Stimulated activated CD8-positive, alpha-beta memory T cell treated with anti-CD3 and anti-CD28 coated beads, Interleukin-15, amount 100 ng/mL, for 1 hour (primary cell): Measurements from ENCODE around the gene THRA.

Experiments used
- DNase-seq: peaks from one replicate; pipeline ENCODE4 v3.0.0-alpha.2; 2020; ENCODE audit warnings: low read depth

The THRA gene

DNA sequence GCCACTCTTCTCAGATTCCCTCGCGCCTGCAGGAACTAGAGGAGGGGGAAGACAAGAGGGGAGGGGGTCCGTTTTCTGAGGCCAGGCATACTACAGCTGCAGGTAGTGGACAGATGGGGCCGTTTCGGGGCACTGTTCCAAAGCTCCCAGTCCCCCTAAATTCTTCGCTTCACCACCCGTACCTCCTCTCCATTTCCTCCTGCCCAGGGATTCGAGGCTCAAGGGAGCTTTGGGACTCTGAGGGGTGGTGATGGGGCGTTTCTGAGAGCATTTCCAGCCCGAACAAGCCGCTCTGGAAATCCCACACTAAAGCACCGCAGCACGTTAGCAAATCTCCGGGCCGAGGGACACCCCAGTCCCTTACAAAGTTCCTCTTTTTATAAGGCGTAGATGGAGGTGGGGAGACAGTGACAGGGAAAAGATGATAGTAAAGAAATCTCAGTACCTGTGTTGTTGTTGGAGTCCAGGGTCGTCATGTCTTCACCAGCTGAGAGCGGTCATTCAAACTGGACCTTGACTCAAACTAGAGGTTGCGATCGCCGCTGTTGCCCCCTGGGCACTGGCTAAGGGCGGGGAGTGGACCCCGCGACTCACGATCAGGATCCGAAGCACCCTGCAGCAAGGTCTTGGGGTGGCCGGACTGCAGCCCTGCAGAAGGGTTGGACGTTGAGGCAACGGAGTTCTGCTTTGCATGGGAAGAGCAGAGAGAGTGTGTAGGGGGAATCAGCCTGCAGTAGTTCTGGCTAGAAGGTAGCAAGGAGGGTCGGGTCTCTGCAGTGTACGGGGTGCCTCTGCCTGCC lies 37.1 kb downstream of the THRA start:
- DNase-seq, result no peak

DNA sequence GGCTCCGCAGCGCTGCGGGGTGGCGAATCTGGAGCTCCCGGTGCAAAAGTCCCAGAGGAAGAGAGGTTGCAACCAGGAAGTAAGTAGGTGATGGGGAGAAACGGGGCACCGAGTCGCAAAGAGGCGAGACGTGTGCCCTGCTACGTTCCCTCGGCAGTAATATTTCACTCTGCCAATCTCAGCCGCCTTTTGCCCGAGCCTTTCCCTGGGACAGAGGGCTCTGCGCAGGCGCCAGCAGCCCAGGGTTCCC lies 37.6 kb downstream of the THRA start, which contains the start of gene NR1D1:
TSS of gene NR1D1 (minus strand) at position 171 of the 250 bp plus-strand sequence. CDS start 495 bp downstream, outside the sequence.
- no peak for DNase-seq

DNA sequence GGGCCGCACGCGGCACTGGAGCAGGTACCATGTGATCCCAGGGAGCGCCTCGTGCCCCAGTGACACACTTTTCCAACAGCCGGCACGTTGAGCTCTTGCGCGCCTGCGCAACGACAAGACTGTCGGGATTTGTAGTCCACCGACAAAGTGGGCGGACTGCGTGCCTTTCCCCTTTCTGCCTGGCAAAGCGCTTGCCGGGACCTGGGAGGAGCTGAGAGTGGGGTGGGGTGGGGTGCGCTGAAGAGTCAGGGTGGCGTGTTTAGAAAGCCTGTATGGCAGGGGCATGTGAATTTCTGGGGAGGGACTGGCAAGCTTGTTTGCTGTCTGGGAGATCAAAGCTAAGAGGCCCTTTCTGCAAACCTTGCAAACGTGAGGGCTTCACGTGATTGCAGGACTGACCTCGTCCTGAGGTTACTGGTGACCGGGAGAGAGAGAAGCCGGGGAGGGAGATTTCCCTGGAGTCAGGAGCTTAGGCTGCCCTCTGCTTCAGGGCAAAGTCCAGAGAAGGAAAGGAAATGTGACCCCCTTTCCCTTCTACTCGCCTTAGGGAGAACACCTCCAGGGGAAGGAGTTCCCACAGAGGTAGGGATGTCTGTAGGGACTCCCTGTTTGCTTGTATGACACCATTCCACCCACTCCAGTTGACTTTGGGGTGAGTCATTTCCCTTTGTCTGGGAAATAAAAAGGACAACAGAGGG lies 38.1 kb downstream of the THRA start:
- peak; percentile 71 for DNase-seq

DNA sequence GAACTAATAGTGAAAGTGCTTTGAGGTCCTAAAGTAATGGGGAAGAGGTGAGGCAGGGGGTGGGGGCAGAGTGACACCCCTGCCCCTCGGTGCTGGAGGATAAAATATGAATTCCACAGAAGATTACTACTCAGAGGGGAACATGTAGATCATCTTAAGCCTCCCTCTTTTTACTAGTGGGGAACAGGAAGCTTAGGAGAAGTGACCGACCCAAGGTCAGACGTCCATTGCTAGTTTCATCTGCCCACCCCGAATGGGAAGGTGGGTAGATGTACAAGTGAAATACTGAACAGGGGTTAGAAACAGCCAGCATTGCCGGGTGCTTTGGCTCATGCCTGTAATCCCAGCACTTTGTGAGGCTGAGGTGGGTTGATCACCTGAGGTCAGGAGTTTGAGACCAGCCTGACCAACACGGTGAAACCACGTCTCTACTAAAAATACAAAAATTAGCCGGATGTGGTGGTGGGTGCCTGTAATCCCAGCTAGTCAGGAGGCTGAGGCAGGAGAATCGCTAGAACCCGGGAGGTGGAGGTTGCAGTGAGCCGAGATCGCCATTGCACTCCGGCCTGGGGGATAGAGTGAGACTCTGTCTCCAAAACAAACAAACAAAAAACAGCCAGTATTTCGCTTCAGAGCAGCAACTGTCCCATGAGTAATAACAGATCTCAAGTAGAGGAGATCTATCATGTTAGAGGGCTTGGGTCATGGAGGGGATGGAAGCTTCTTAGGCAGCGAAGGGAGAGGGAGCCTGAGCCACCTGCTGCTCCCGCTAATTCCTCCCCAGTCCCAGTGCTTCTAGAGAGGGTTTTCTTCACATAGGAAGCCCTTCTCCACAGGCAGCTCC lies 38.8 kb downstream of the THRA start:
- no peak for DNase-seq

DNA sequence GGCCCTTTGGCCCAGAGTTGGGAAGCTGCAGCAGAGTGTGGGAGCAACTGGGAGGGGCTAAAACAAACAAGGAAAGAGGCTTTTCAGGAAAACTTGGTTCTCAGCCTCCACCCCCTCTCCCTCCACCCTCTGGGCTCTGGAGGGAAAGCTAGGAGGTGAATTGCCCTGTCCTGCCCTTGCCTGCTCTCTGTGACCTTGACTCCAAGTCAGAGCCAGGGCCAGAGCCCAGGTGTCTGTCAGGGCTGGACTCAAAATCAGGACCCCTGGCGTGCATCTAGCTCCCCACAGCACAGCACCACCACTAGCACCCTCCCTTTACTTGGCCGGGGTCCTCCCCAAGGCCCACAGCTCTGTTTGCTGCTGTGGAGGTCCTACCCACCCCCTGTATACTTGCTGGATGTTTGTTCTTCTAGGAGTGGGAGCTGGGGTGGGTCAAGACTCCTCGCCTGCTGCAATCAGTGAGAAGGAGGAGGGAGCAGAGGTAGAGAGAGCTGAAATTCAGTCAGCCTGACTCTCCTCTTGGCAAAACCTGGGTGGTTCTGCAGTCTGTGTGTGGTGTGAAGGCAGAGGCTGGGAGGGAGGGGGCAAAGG lies 40.4 kb downstream of the THRA start:
- DNase-seq, result no peak

DNA sequence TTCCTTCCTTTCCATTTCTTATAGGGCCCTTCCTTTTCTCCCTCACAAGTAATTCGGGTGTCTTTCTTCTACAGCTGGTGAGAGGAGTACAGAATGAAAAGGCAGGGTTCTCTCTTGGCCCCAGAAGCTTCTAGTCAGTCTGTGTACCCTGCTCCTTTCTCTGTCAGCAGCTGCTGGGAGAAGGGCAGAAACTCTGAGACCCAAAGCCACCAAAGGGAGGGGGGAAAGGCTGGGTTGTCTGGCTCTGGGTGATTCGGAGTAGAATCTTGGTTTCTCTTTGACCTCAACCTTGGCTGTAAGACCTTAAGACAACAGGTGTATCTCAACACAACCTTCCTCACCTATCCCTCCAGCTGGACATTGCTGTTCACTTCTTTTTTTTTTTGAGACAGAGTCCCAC lies 40.9 kb downstream of the THRA start:
- DNase-seq, result no peak

DNA sequence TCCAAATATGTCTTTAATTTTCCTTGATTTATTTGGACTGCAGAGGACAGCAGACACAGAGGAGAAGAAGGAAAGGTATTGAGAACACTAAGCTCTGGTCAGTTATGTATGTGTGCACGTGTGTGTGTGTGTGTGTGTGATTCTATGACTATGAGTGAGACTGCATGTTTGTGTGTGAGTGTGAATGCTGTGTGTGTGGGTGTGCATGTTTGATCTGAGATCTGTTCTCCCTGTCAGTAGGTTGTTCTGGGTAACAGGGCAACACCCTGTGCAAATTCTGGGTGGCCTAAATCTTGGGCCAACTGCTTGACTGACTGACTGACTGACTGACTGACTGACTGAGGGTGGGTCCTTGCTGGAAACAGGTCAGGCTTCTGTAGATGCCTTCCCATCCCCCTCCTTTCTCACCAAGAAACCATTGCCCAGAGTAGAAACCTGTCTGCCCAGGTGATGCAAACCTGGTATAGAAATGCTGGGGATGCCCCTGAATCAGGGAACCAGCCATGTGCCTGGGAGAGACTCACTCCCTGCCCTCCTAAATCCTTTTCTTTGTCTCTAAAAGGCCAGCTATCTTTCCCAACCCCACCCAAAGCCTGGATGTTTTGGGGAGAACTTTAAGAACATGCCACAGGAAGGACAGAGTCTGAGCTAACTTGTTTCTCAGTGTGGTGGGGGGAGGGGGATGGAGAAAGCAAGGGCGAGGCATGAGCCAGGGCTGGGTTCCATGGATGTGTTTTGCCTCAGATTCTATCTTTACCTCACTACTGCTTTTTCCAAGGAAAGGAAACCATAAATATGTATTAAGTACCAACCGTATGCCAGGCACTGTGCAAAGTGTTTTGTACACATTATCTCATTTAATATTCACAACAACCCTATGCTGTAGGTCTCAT lies 42.1 kb downstream of the THRA start:
- DNase-seq, result no peak

DNA sequence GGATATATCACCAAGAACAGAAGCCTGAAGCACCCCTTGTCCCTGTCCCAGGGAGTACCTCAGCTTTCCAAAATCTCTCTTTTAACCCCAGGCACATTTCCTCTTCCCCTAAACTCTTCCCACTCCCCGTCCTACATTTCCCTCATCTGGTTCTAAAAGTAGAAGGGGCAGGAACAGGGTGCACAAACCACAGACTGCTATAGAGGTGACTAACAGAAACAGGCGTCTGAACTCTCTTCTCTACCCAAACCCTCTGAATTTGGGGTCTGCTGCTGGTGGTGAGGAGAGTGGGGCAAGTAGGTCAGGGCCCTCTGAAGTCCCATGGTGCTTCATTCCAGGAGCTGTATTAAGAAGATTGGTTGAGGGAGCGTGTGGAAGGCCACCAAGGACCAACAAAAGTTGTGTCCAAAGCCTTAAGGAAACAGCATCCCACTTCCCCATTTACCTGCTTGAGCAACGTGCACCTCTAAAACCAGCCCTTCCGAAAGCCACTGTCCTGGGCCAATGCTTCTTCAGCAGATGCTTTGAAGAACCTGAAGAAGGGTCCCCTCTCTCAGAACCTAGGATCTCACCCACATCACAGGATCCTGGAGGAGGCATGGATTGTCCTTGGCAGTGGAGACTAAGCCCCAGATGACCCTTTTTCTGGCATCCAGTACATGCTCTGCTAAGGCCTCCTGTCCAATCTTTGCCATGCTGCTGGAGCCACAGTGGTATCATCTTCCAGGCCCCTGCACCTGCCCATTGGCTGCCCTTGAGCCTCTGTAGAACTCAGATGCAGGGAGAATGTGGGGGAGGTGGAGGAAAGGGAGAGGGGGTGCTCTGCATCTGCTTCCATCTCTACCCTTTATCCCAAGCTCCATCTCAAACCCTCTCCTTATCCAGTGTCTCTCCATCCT lies 43.3 kb downstream of the THRA start:
- DNase-seq, result no peak

DNA sequence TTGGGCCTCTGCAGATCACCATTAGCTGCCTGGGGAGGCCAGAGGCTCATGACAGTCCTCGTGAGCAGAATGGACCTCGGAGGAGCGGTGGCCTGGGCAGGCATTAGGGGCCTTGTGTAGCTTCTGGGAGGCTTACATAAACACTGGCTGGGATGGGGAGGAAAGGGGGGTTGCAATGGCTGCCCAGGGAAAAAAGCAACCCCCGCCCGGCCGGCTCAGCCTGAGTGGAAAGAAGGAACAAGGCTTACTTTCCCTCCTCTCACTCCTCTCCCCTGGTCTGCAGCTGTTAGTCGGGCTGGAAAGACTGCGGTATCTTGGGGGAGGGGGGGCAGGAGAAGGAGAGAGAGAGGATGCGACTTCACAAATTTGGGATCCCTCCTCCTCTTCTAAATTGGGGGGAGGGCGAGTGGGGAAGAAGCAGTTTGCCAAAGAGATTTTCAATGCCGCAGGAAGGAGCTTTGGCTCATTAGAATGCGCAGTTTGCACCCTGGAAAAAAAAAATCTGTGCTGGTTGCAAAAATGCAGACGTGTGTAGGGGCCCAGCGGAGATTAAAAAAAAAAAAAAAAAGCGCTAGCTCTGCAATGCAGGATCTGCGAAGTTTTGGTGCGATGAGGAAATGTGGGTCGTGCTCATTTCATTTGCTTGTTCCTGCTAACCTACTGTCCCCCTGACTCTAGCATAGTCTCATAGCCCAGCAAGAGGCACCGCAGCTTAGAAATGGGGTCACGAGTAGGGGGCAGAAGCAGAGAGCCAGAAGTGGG lies 44.2 kb downstream of the THRA start:
- DNase-seq, result no peak

DNA sequence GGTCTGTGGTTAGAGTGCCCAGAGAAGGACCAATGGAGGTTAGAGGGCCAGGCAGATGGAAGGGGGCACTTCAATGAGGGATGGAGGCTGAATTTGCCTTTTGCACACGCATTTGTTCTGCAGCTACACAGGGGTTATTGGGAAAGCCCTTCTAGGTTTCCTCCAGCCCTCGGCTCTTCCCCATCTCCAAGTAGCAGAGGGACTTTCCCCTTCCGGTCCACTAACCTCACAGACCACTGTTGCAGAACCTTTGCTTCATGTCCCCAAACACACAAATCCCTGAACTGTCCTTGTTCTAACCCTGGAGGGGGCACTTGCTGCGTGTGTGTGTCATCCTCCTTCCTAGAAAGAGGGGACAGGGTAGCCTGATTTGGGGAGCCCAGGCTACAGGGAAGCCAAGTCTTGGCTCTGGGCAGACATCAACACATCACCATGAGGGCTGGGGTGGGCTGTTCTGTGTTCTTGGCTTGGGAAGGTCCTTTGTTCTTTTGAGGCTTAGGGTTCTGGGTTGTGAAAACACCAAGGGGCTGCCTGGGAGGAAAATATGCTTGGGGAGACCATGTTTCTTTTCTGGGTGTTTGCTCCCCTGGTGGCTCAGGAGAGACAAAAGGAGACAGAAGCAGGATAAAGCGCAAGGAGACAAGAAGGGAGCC lies 44.9 kb downstream of the THRA start:
- no peak for DNase-seq

DNA sequence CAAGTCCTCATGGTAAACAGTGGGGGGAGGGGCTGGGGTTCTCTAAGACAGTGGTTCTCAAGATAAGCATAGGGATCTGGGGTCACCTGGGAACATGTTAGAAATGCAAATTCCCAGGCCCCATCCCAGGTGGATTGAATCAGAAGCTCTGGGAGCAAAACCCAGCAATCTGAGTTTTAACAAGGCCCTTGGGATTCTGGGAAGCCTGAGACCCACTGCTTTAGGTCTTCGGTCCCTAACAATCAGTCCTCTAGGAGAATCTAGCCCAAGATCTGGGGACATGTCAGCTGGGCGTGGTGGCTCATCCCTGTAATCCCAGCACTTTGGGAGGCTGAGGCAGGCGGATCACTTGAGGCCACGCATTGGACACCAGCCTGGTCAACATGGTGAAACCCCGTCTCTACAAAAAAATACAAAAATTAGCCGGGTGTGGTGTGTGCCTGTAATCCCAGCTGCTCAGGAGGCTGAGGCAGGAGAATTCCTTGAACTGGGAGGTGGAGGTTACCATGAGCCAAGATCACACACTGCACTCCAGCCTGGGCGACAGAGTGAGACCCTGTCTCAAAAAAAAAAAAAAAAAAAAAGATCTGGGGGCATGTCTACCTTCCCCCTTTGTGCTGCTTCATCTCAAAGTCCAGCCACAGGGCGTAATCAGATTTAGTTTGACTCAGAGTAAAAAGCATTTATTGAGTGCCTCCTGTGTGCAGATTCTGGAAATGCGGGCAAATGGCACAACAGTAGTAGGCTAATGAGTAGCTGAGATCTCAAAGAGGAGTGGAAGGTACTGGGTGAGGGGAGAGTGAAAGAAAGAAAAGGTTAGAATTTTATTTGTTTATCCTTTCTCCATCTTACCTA lies 46.4 kb downstream of the THRA start:
- no peak for DNase-seq

DNA sequence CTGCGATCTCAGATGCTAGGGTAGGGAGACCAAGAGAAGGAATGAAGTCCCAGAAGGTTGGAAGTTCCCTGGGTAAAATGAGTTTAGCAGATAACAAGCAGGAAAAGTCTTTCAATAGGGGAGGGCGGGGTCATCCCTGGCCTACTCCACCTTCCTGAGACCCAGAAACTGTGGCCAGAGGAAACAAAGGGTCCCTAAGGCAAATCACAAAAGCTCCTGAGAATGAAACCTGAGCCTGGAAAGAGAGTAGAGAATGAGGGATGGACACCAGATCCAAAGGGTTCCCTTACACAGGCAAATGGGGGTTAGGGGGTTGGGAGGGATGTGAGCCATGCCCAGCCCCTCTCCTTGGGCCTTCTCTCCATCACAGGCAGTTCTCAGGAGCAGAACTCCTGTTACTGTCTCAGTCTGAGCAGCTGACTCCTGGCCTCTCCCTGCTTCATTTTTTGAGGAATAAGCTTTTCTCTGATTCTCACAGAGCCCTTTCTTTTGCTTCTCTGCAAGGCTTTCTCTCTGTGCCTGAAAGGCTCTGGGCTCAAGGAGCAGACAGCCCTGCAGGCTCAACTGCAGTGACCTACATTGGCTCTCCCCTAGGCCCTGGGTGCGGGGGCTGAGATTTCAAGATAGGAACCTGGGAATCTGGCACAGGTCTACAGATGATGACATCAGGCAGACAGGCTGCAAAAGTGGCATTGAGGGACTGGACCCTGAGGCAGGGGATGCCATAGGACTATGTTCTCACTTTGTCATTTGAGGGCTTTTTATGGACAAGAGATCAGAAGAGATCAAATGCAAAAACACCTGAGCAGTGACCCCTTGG lies 47.5 kb downstream of the THRA start:
- no peak for DNase-seq

DNA sequence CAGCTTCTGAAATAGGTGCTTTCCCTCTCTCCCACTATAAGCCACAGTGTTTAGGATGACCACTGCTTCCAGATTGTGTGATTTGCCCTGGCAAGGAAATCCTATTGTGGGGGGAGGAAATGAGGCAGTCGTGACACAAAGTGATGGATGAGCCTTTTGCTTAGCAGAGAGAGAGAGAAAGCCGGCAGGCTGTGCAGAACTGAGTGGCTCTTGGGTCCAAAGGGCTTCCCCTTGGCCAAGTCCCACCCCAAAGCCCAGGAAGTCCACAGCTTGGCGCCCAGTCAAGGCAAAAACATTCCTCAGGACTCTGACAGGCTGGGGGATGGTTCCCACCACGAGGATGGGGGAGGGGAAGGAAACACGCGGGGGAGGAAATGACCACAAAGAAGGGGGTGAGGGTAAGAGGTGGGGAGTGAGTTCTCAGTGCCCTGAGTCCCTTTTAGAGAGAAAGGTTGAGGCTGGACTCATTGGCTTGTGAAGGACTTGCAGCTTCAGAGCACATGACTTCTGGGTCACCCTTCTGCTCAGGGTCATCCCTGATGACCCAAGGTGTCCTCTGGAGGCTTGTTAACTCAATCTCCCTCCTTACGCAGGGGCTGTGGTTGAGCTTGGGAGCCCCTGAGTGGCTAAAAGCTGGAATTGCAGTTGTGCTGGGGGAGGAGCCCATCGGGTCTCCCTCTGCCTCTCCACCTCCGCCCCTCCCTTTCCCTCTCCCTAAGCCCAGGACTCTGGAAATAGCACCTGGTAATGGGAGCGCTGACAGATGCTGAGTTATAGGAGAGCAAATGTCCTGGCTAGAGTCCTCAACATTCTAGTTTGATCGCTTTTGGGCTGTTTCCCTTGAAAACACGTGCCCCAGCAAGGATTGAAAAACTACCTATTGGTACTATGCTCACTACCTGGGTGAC lies 48.7 kb downstream of the THRA start:
- DNase-seq, result peak; percentile 45

DNA sequence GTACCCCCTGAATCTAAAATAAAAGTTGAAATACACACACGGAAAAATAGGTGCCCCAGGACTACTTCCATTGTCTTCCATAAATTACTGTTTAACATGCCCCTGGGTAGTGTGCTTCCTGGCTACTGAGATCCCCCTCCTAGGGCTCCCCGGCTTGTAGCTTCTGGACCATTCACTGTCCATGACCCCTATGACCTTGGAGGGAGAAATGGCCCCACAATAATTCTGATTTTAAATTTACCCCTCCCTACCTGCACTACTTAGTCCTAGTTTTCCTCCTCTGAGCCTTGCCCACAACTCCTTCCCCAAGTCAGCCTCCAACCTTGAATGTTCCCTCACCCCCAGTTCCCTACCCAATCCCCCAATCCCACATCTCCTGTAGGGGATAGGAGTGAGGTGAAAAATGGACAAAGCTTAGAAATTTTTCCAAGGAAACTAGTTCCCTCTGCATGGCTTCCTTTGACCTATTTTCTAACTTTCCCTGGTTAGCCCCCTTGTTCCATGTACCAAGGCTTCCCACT lies 49.5 kb downstream of the THRA start:
- no peak for DNase-seq

DNA sequence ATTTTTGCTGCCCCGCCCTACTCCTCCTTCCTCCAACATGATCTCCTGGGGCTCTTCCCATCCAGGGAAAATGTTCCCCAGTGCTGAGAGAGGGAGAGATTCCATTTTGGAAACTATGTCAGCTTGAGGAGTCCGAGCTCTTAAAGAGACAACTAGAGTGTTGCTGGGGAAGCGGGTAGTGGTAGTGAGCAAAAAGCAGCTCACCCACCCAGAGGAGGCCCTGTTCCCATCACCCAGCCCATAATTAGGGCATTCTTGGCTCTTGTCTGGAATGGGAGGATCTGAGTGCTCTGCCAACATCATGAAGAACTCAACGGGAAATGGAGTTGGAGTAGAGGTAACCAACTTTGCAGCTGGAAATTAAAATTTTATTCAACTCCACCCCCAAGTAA lies 49.9 kb downstream of the THRA start:
- no peak for DNase-seq
